22Rv1 (cell line): ENCODE data around the gene RASSF5.

ENCODE experiments used
- CTCF ChIP-seq: fragments of 450-650 bp; IDR thresholded peaks from 2 replicates; pipeline ENCODE4 v1.5.1; 2017; ENCODE audit warnings: mild to moderate bottlenecking
- ZFX ChIP-seq: fragments of 450-650 bp; IDR thresholded peaks from 2 replicates; pipeline ENCODE4 v1.6.1; 2017; ENCODE audit warnings: antibody characterized with exemption, borderline replicate concordance

- TF ChIP-seq CTCF (no peak), ZFX (no peak)
Measured at GRCh38 chr1:206498685-206499084, 8.6 kb upstream of the RASSF5 start.
